Ectodermal cell (in vitro differentiated cells): ENCODE data around the gene ARHGEF10L.
A peak's percentile ranks its signal among the peaks of the same experiment; 100 is the strongest.

Source experiments
- H3K27ac ChIP-seq: 2 replicates; pipeline ENCODE4 v1.7.0; 2013; ENCODE audit warnings: mild to moderate bottlenecking, low read depth, low read length; ENCODE audit not compliant: insufficient read depth, poor library complexity, severe bottlenecking
- H3K27me3 ChIP-seq: 2 replicates; pipeline ENCODE4 v1.7.0; 2013; ENCODE audit warnings: mild to moderate bottlenecking, low read length; ENCODE audit not compliant: insufficient read depth, control insufficient read depth, poor library complexity, severe bottlenecking
- H3K36me3 ChIP-seq: one replicate; pipeline ENCODE4 v1.7.0; 2013; ENCODE audit warnings: low read length; ENCODE audit not compliant: control insufficient read depth, insufficient read depth
- H3K4me1 ChIP-seq: one replicate; pipeline ENCODE4 v1.7.0; 2013; ENCODE audit warnings: low read length; ENCODE audit not compliant: control insufficient read depth, insufficient read depth
- H3K4me3 ChIP-seq: 2 replicates; pipeline ENCODE4 v1.7.0; 2013; ENCODE audit warnings: low read depth, low read length, control low read depth; ENCODE audit not compliant: insufficient read depth
- H3K9me3 ChIP-seq: 2 replicates; pipeline ENCODE4 v1.7.0; 2013; ENCODE audit warnings: mild to moderate bottlenecking, low read length, moderate library complexity; ENCODE audit not compliant: control insufficient read depth
- WGBS, 2 experiments: methylation state at CpG; one replicate each; pipeline ENCODE4 v1.1.7; 2013; ENCODE audit warnings: missing lambda C conversion rate in 2 of 2; 5-methylcytosine and 5-hydroxymethylcytosine counted together

Gene ARHGEF10L

GRCh38 chr1:17632541-17633184 lies 93.2 kb downstream of the ARHGEF10L start:
- Histone ChIP-seq H3K27me3 (no peaks in the 10 kb centered on the region), H3K27ac (no peak overlapping the region), H3K4me1 (no peaks in the 10 kb centered on the region), H3K36me3 (peaks cover 22% of the 10 kb centered on the region), H3K4me3 (no peak overlapping the region), H3K9me3 (no peaks in the 10 kb centered on the region)
- WGBS, 2 experiments = 91 to 93% methylated on average over 12 of the region's 12 CpGs

- peaks cover 26% of the 10 kb centered on the region for H3K36me3 ChIP-seq
- no peaks in the 10 kb centered on the region for H3K9me3 ChIP-seq
- WGBS, 2 experiments = 94 to 96% methylated on average over 8 of the region's 8 CpGs
- no peak overlapping the region for H3K4me3 ChIP-seq
- H3K4me1 ChIP-seq = no peaks in the 10 kb centered on the region
- no peaks in the 10 kb centered on the region for H3K27me3 ChIP-seq
- no peak overlapping the region for H3K27ac ChIP-seq
Measured at GRCh38 chr1:17633654-17634053, 94.2 kb downstream of the ARHGEF10L start.

GRCh38 chr1:17635276-17635675 lies 95.8 kb downstream of the ARHGEF10L start:
- H3K27me3 ChIP-seq = no peaks in the 10 kb centered on the region
- WGBS, 2 experiments = 94 to 96% methylated on average over 5 of the region's 5 CpGs
- no peak overlapping the region for H3K4me3 ChIP-seq
- no peak overlapping the region for H3K27ac ChIP-seq
- H3K9me3 ChIP-seq = no peaks in the 10 kb centered on the region
- peaks cover 33% of the 10 kb centered on the region for H3K36me3 ChIP-seq
- no peaks in the 10 kb centered on the region for H3K4me1 ChIP-seq

GRCh38 chr1:17635811-17636210 lies 96.3 kb downstream of the ARHGEF10L start:
- WGBS, 2 experiments = 92 to 93% methylated on average over 9 of the region's 9 CpGs
- Histone ChIP-seq H3K27me3 (no peaks in the 10 kb centered on the region), H3K4me3 (no peak overlapping the region), H3K4me1 (no peaks in the 10 kb centered on the region), H3K9me3 (no peaks in the 10 kb centered on the region), H3K36me3 (peaks cover 33% of the 10 kb centered on the region), H3K27ac (peak overlapping the region; percentile 16)

- H3K36me3 ChIP-seq = peaks cover 33% of the 10 kb centered on the region
Measured at GRCh38 chr1:17636612-17637011, 97.1 kb downstream of the ARHGEF10L start.

GRCh38 chr1:17637055-17637454 lies 97.6 kb downstream of the ARHGEF10L start:
- no peaks in the 10 kb centered on the region for H3K9me3 ChIP-seq
- no peak overlapping the region for H3K4me3 ChIP-seq
- no peak overlapping the region for H3K27ac ChIP-seq
- H3K27me3 ChIP-seq = no peaks in the 10 kb centered on the region
- 94 to 95% methylated on average over 4 of the region's 4 CpGs for WGBS, 2 experiments
- H3K4me1 ChIP-seq = no peaks in the 10 kb centered on the region
- peaks cover 29% of the 10 kb centered on the region for H3K36me3 ChIP-seq

More at GRCh38 chr1:17636612-17637011, 97.1 kb downstream of the ARHGEF10L start:
- no peak overlapping the region for H3K27ac ChIP-seq
- no peak overlapping the region for H3K4me3 ChIP-seq
- H3K27me3 ChIP-seq = no peaks in the 10 kb centered on the region
- no peaks in the 10 kb centered on the region for H3K9me3 ChIP-seq
- H3K4me1 ChIP-seq = no peaks in the 10 kb centered on the region
- WGBS, 2 experiments = 95% methylated on average over 3 of the region's 3 CpGs

GRCh38 chr1:17639703-17640340 lies 100.3 kb downstream of the ARHGEF10L start:
- peaks cover 18% of the 10 kb centered on the region for H3K36me3 ChIP-seq
- 95 to 96% methylated on average over 14 of the region's 14 CpGs for WGBS, 2 experiments

GRCh38 chr1:17640393-17640792 lies 100.9 kb downstream of the ARHGEF10L start:
- Histone ChIP-seq H3K9me3 (no peaks in the 10 kb centered on the region), H3K27ac (no peak overlapping the region), H3K27me3 (no peaks in the 10 kb centered on the region), H3K4me3 (no peak overlapping the region), H3K4me1 (no peaks in the 10 kb centered on the region), H3K36me3 (peaks cover 16% of the 10 kb centered on the region)
- 91 to 97% methylated on average over 5 of the region's 5 CpGs for WGBS, 2 experiments

More at GRCh38 chr1:17639703-17640340, 100.3 kb downstream of the ARHGEF10L start:
- H3K4me1 ChIP-seq = no peaks in the 10 kb centered on the region
- H3K4me3 ChIP-seq = no peak overlapping the region
- H3K27me3 ChIP-seq = no peaks in the 10 kb centered on the region
- no peaks in the 10 kb centered on the region for H3K9me3 ChIP-seq
- H3K27ac ChIP-seq = peak overlapping the region; percentile 12

- Histone ChIP-seq H3K9me3 (no peaks in the 10 kb centered on the region), H3K27ac (no peak overlapping the region), H3K4me1 (no peaks in the 10 kb centered on the region), H3K27me3 (no peaks in the 10 kb centered on the region), H3K4me3 (no peak overlapping the region), H3K36me3 (peaks cover 16% of the 10 kb centered on the region)
- 96% methylated on average over 7 to 8 of the region's 8 CpGs for WGBS, 2 experiments
Measured at GRCh38 chr1:17640975-17641374, 101.5 kb downstream of the ARHGEF10L start.

GRCh38 chr1:17642169-17642568 lies 102.7 kb downstream of the ARHGEF10L start:
- peaks cover 16% of the 10 kb centered on the region for H3K36me3 ChIP-seq
- H3K9me3 ChIP-seq = no peaks in the 10 kb centered on the region
- H3K27me3 ChIP-seq = no peaks in the 10 kb centered on the region
- H3K4me3 ChIP-seq = no peak overlapping the region
- no peak overlapping the region for H3K27ac ChIP-seq
- H3K4me1 ChIP-seq = no peaks in the 10 kb centered on the region
- WGBS, 2 experiments = 94 to 95% methylated on average over 5 of the region's 5 CpGs
